ENCODE data around the gene SLC35F4.

GRCh38 chr14:57871459-57872080 is 5.7 kb upstream of the SLC35F4 start:
- peak in 3 of 5 experiments; percentile 16 to 26 (median 23) for TF ChIP-seq CTCF (IDR thresholded peaks at IDR 0.05)
- TF ChIP-seq POLR2A (IDR thresholded peaks at IDR 0.05): no peak
- no peak for TF ChIP-seq EP300 (IDR thresholded peaks at IDR 0.05)
